DMS 273 treated with DMSO at 0.1 percent for 48 hours (cell line): ENCODE results near the gene TGFBRAP1.
A peak's percentile ranks its signal among the peaks of the same experiment; 100 is the strongest.
"Not testable (repeated sequence)": the region's sequence is repeated elsewhere in the genome, so short reads cannot be mapped to it uniquely, and the experiment has no call there.

Experiments
- DNase-seq: peaks from one replicate; lab custom pipeline; 2025; lab: John Stamatoyannopoulos, UW

The TGFBRAP1 gene

DNA sequence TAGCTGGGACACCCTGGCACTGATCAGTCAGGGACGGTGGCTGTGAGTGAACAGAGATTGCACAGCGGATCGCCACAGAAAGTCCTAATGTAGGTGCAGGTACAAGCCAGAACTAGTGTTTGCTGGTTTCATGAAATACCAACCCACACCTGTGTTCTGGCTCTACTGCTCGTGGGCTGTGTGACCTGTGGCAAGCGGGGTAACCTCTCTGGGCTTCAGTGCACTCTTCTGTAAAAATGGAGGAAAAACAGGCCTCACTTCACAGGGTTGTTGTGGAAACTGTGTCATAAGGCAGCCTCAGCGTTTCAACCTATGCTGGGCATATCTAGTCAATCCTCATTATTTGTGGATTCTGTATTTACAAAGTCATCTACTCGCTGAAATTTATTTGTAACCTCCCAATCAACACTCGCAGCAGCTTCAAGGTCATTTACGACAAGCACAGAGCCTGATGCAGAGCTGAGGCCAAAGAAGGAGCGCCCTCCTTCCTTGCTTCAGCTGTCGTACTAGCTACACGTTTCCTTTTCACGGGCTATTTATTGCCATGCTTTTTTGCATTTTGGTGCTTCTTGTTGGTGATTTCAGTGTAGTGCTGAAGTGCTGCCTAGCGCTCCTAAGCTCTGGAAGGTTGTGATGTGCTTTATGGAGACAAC lies 58.0 kb downstream of the TGFBRAP1 start:
- DNase-seq, result no peak

DNA sequence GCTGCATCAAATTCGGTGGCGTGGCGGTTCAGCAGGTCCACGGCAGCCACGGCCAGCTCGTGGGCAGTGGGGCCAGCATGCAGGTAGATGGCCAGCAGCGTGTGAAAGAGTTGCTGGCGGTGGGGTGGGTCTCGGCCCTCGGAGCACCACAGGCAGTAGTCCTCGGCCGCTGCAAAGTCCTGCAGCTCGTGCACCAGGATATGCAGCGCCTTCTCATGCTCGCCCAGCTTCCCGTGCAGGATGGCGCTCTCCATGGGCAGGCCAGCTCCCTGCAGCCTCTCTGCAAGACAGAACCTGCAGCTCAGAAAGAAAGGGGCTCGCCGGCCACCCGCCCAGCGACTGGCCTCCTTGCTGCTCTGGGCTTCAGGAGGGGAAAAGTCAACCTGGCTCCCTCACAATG lies 60.1 kb downstream of the TGFBRAP1 start:
- no peak for DNase-seq

GRCh38 chr2:105262651-105263091 lies 66.9 kb downstream of the TGFBRAP1 start:
- DNase-seq, result peak; percentile 38

DNA sequence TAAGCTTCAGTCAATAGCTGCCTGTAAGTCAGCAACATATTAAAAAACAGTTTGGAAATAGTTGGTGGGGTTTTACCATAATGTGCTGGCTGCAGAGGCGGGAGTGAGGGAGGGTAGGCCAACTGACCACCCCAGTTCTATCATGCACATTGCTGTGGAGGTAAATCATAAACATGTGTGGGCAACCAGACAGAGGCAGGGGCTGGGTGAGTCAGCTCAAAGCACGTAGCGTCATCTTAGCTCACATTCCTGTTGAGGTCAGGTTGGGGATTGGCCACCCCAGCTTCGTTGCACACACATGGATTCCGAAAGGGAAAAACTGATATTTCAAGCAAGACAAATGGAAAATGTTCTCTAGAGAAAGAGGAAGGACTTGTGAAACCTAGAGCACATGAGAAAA lies 68.5 kb downstream of the TGFBRAP1 start:
- DNase-seq, result no peak

GRCh38 chr2:105258835-105259350 lies 70.6 kb downstream of the TGFBRAP1 start:
- no peak for DNase-seq

DNA sequence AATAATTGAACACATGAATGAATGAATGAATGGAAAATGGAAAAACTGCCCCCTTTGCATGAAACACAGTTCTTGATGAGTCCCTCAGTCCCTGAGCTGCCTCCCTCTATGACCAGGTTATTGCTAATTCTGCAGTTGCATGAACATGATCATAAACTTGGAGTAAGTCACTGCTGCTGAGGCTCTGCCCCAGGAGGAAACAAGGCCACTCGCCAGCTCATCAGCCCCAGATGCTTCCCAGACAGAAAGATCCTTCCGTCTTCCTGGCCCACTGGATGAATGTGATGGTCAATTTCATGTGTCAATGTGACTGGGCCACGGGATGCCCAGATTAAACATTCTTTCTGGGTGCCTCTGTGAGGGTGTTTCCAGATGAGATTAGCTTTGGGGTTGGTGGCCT lies 71.6 kb downstream of the TGFBRAP1 start:
- no peak for DNase-seq

DNA sequence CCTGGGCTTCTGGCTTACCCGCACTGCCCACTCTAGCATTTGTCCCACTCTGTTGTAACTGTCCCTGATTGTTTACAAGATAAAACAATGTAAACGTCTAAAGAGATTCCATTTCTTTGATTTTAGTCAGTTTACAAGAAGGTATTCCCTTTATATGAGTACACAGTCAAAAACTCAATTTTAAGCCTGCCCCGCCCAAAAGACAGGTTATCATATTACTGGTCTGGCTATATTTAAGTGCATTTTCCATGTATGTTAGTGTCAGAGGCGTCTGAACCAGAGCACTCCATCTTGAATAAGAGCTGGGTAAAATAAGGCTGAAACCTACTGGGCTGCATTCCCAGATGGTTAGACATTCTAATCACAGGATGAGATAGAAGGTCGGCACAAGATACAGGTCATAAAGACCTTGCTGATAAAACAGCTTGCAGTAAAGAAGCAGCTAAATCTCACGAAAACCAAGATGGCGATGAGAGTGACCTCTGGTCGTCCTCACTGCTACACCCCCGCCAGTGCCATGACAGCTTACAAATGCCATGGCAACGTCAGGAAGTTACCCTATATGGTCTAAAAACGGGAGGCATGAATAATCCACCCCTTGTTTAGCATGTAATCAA lies 73.0 kb downstream of the TGFBRAP1 start:
- DNase-seq, result no peak

DNA sequence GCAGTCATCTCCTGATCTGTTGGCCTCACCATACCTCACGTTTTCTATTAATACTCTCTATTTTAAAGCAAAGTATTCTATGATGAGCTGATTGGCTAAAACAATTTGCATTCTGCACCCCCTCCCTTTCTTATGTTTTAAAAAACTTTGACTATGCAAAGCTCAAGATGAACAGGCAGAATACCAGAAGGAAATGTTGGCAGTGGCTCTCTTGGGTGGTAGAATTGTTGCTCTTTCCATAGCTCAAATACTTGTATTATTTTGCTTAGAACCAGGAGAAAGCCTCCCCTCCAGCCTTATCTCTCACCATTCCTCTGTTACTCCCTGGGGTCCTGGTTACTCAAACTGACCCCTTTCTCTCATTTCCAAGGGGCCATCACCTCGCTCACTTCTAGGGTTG lies 73.6 kb downstream of the TGFBRAP1 start:
- DNase-seq, result no peak

DNA sequence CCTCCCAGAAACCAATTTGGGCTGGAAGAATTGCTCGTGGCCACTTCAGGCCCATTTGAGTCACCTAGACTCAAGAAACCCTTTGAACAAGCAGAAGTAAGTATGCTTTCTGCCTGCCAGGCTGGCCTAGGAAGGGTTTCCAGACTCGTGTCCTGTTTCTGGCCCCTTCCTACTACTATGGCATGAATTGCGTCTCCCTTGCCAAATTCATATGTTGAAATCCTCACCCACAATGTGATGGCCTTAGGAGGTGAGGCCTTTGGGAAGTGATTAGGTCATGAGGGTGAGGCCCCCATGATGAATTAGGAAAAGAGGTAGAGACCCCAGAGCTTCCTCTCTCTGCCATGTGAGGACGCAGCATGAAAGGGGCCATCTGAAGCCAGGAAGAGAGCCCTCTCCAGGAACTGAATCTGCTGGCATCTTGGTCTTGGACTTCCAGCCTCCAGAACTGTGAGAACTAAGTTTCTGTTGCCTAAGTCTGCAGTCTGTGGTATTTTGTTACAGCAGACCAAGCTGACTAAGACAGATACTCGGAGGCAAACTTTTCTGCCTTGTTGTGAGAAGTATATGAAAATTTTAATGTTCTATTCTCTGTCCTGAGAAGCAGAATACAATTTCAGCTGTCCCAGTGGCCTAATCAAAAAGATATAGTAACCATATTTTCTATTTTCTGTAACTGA lies 74.9 kb downstream of the TGFBRAP1 start:
- DNase-seq, result no peak

DNA sequence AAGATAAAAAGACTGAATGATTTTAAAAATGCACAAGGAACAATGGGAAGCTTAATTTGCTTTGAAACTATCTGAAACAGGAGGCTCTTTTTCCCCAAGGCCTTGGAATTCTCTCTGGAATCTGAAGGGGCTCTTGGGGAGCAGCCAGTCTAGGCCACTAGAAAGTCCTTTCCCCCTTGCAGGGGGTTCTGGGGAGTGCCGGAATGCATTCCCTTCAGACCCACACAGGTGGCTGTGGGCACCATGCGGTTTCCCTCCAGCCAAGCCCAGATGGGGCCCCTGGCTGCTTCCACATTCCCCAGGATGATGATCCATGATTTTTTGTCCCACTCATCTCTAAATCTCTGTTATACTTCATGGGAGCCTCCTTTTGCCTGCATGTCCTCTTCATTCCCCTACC lies 77.3 kb downstream of the TGFBRAP1 start:
- DNase-seq, result no peak

- not testable (repeated sequence) for DNase-seq
These were observed 78.4 kb downstream of the TGFBRAP1 start for GRCh38 chr2:105251016-105251648.

DNA sequence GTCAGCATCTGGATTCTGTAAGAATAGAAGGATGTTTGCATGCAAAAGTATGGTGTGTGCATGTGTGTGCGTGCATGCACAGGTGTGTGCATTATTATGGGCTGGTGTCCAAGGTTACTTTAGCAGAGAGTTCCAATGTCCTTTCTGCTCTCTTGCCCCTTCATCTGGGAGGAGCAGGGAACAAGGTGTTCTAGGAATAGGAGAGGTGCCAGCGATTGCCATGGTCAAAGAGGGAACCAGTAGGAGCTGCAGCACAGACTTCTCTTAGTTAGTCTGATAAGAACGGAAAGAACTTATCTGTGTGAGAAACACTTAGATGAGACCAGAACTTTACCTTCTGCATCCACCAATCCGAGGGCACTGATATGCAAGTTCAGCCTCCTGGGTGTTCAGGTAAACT lies 79.6 kb downstream of the TGFBRAP1 start:
- no peak for DNase-seq

- DNase-seq, result no peak
These were observed 80.4 kb downstream of the TGFBRAP1 start for GRCh38 chr2:105249181-105249580.

DNA sequence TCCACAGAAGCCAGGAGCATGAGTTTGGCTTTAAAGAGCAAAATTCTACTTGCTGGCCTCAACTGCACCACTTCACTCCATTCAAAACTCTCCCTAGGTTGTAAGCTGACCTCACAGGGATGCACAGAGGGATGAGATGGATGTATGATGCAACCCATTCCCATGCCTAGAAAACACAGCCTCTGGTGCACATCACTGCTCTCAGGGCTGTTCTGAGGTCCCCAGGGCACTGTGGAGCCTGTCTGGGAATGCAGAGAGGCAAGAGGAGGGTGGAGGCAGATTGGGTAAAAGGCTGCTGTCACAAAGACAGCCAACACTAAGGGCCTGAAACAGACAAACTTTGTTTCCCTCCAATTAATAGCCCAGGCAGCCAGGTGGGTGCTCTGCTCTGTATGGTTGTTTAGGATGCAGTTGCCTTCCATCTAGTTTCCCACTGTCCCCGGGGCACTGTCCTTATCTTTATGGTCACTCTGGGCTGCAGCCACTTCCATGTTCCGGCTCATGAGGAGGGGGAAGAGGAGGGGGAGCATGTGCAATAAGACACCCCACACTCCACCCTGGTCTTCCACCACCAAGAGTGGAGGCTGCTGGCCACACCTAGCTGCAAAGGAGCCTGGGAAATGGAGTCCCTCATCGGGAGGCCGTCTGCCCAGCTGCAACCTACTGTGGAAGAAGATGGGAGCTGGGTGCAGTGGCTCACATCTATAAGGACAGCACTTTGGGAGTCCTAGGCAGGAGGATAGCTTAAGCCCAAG lies 81.0 kb downstream of the TGFBRAP1 start:
- DNase-seq, result no peak

DNA sequence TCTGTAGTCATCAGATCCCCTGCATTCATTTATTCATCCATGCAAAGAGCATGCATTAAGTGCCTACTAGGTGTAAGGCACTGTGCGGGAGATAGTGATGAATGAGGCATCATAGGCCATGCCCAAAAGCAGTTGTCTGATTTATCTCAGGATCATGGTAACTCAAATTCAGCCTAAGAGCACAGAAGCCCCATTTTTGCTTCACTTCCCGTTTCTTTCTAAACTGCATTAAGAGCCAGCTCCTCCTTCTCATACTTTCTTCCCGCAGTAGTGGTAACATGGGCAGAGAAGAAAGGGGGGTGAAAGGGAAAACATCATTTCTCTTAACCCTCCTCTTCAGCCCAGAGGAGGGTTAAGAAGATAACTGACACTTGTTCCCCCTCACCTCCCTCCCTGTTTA lies 85.1 kb downstream of the TGFBRAP1 start:
- no peak for DNase-seq

- no peak for DNase-seq
These were observed 85.6 kb downstream of the TGFBRAP1 start for GRCh38 chr2:105243961-105244360.

- DNase-seq, result no peak
These were observed 87.1 kb downstream of the TGFBRAP1 start for GRCh38 chr2:105242286-105242993.

GRCh38 chr2:105241443-105241842 lies 88.1 kb downstream of the TGFBRAP1 start, which contains the start of gene GPR45:
Gene GPR45 (plus strand): TSS chr2:105241743. CDS start chr2:105241859, 116 bp downstream.
- DNase-seq, result no peak

DNA sequence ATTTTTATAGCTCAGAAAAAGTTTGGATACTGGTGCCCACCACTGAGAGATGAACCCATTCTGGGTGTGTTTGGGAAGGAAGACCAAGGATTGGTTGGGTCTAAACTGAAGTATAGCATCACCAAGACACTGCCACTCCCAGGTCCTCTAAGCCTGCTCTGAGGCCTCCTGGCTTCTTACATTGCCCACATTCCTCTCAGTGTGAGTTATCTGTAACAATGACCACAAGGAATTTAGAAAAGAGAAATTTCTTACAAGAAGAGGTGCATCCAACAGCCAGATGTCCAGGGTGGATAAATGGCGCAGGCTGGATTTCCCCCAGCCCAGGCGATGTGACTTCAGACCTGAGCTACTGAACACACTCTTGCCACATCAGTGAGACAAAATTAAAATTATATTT lies 89.6 kb downstream of the TGFBRAP1 start:
- DNase-seq, result no peak

DNA sequence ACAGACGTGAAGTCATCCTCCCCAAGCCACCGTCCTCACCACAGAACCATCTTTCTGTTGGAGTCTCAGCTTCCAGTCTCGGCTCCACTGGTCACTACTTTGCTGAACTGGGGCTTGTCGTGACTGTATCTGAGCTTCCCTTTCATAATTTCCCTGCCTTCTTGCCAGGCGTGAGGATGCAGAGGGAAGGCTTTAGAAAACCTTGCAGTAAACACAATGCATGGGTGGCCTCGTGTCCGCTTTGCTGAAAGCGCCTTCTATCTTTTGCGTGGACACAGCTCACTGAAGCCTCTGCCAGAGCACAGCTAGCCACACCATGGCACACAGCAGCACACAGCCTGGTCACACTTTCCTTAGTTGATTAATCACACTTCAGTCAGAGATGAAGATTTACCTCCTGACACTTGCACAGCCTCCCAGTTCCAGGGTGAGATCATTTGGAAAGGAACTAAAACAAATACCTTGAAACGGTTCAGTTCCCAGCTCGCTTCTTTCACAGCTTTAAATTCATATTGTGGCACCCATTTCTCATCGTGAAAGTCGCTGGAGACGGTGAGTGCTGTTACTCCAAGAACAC lies 90.8 kb downstream of the TGFBRAP1 start:
- DNase-seq, result no peak
